IMR-90 (cell line): ENCODE data around the gene TASP1. TPM values are rescaled to one million over a fixed set of nuclear protein-coding genes. Genes with fewer than 3 reads are reported as not detected.
"Not testable (repeated sequence)": the region's sequence is repeated elsewhere in the genome, so short reads cannot be mapped to it uniquely, and the experiment has no call there.

Experiments used
- ATAC-seq: fragments of 200-7000 bp; cut with Tn5 transposase; 2 replicates; pipeline ENCODE4 v1.9.1; 2020; ENCODE audit warnings: low read depth, mild to moderate bottlenecking, moderate library complexity
- BruUV-seq: library from RNA; stranded (reverse); fragments of 400-500 nt; replicated peaks from 2 replicates; lab custom pipeline; 2021; lab: Mats Ljungman, UMichigan
- CTCF ChIA-PET: fragments of 300-600 bp; formaldehyde crosslinking; extraction: SDS; loops from one replicate; lab custom pipeline; 2021; ENCODE audit warnings: antibody characterized with exemption; lab: Yijun Ruan, JAX
- POLR2A ChIA-PET: fragments of 300-600 bp; sonication (Branson Sonifier 250); formaldehyde crosslinking; loops from one replicate; lab custom pipeline; 2022; ENCODE audit warnings: antibody characterized with exemption; ENCODE audit not compliant: unreplicated experiment; lab: Charles Lee
- DNase-seq: peaks from one replicate; pipeline ENCODE4 v3.0.0; 2013
- H2AFZ ChIP-seq: replicated peaks from 2 replicates; pipeline ENCODE3; 2013; ENCODE audit warnings: low read length, mild to moderate bottlenecking; ENCODE audit not compliant: poor library complexity
- H2AK5ac ChIP-seq: 2 replicates; pipeline ENCODE4 v1.6.1; 2013; ENCODE audit warnings: low read depth, low read length, inconsistent platforms
- H2AK9ac ChIP-seq: replicated peaks from 2 replicates; pipeline ENCODE3; 2013; ENCODE audit warnings: mild to moderate bottlenecking, low read depth, low read length, moderate library complexity; ENCODE audit not compliant: poor library complexity
- H2BK120ac ChIP-seq: 2 replicates; pipeline ENCODE4 v1.6.1; 2013; ENCODE audit warnings: low read depth, low read length, inconsistent platforms
- H2BK15ac ChIP-seq: 3 replicates; pipeline ENCODE4 v1.6.1; 2013; ENCODE audit warnings: low read depth, low read length, inconsistent platforms
- H2BK20ac ChIP-seq: 2 replicates; pipeline ENCODE4 v1.6.1; 2013; ENCODE audit warnings: low read depth, mild to moderate bottlenecking, inconsistent platforms, low read length, moderate library complexity
- H2BK5ac ChIP-seq: 2 replicates; pipeline ENCODE4 v1.6.1; 2013; ENCODE audit warnings: mild to moderate bottlenecking, low read depth, low read length, inconsistent platforms; ENCODE audit not compliant: poor library complexity, severe bottlenecking
- H3K14ac ChIP-seq: replicated peaks from 2 replicates; pipeline ENCODE4 v1.6.1; 2013; ENCODE audit warnings: low read depth, low read length, inconsistent platforms
- H3K18ac ChIP-seq: 2 replicates; pipeline ENCODE4 v1.6.1; 2013; ENCODE audit warnings: low read depth, low read length, control low read depth
- H3K23ac ChIP-seq: 2 replicates; pipeline ENCODE4 v1.6.1; 2013; ENCODE audit warnings: low read depth, low read length, inconsistent platforms
- H3K27ac ChIP-seq: 2 replicates; pipeline ENCODE4 v1.5.1; 2013; ENCODE audit warnings: mild to moderate bottlenecking, control low read depth, low read length; ENCODE audit not compliant: insufficient read depth
- H3K27me3 ChIP-seq: 2 replicates; pipeline ENCODE4 v1.6.1; 2013; ENCODE audit warnings: low read length; ENCODE audit not compliant: control insufficient read depth, insufficient read depth
- H3K36me3 ChIP-seq: 2 replicates; pipeline ENCODE4 v1.6.1; 2013; ENCODE audit warnings: low read length, mixed read lengths; ENCODE audit not compliant: control insufficient read depth, insufficient read depth
- H3K4ac ChIP-seq: 2 replicates; pipeline ENCODE4 v1.6.1; 2013; ENCODE audit warnings: low read depth, low read length, inconsistent platforms
- H3K4me1 ChIP-seq: 2 replicates; pipeline ENCODE4 v1.6.1; 2013; ENCODE audit warnings: low read length, mixed read lengths; ENCODE audit not compliant: control insufficient read depth, insufficient read depth
- H3K4me2 ChIP-seq: 2 replicates; pipeline ENCODE4 v1.6.1; 2013; ENCODE audit warnings: low read depth, mild to moderate bottlenecking, control low read depth, low read length, moderate library complexity
- H3K4me3 ChIP-seq: 2 replicates; pipeline ENCODE4 v1.5.1; 2013; ENCODE audit warnings: low read depth, mild to moderate bottlenecking, control low read depth, low read length, moderate library complexity; ENCODE audit not compliant: insufficient read depth
- H3K56ac ChIP-seq: 2 replicates; pipeline ENCODE4 v1.6.1; 2013; ENCODE audit warnings: low read length, inconsistent platforms; ENCODE audit not compliant: insufficient read depth; ENCODE audit errors: extremely low read depth
- H3K79me1 ChIP-seq, 2 experiments: 2 replicates each; pipeline ENCODE4 v1.6.1; 2013; ENCODE audit warnings: low read length in 2 of 2, inconsistent platforms in 1 of 2, low read depth in 1 of 2
- H3K9ac ChIP-seq: 2 replicates; pipeline ENCODE4 v1.6.1; 2013; ENCODE audit warnings: low read depth, low read length, control low read depth
- H3K9me1 ChIP-seq: 2 replicates; pipeline ENCODE4 v1.6.1; 2013; ENCODE audit warnings: low read length, inconsistent platforms; ENCODE audit not compliant: insufficient read depth
- H3K9me3 ChIP-seq: 2 replicates; pipeline ENCODE4 v1.6.1; 2013; ENCODE audit warnings: low read length; ENCODE audit not compliant: control insufficient read depth, insufficient read depth
- H4K20me1 ChIP-seq: 2 replicates; pipeline ENCODE4 v1.6.1; 2013; ENCODE audit warnings: low read length, inconsistent platforms; ENCODE audit not compliant: insufficient read depth
- H4K5ac ChIP-seq: 2 replicates; pipeline ENCODE4 v1.6.1; 2013; ENCODE audit warnings: mild to moderate bottlenecking, low read depth, low read length, control low read depth
- H4K8ac ChIP-seq, 2 experiments: 2 replicates each; pipeline ENCODE4 v1.6.1; 2013; ENCODE audit warnings: low read depth in 2 of 2, low read length in 2 of 2, control low read depth in 1 of 2, inconsistent platforms in 1 of 2
- H4K91ac ChIP-seq: 2 replicates; pipeline ENCODE4 v1.6.1; 2013; ENCODE audit warnings: low read depth, low read length, inconsistent platforms; ENCODE audit not compliant: insufficient read depth
- WGBS, 2 experiments: methylation state at CpG; one replicate each; pipeline versions ENCODE4 v1.1.5 to v1.1.7; 2013; ENCODE audit warnings: missing lambda C conversion rate in 2 of 2; ENCODE audit not compliant: insufficient read length in 1 of 2; ENCODE audit errors: extremely low coverage in 2 of 2; 5-methylcytosine and 5-hydroxymethylcytosine counted together
- dilution Hi-C: fragments of 300-500 bp; cut with HindIII; formaldehyde crosslinking; loops from one replicate; pipeline ENCODE4 v1.14.3; 2018; ENCODE audit warnings: low sequenced_read_pairs; ENCODE audit not compliant: unreplicated experiment
- in situ Hi-C: fragments of 300-500 bp; cut with MboI; formaldehyde crosslinking; loops from 3 replicates; pipeline ENCODE4 v1.14.3; 2019; ENCODE audit warnings: low sequenced_read_pairs, inconsistent platforms, mixed read lengths
- intact Hi-C: fragments of 100-400 bp; cut with micrococcal nuclease; formaldehyde crosslinking; loops from 2 replicates; pipeline ENCODE4 v1.10.0; 2022
- polyA plus RNA-seq, 3 experiments: library from polyadenylated mRNA; depleted of rRNA; stranded (reverse); fragments of >200 nt; gene quantifications; 2 replicates each; pipeline ENCODE4 v1.2.3, GENCODE V29; 2012; ENCODE audit warnings: low replicate concordance in 1 of 3
- total RNA-seq: library from RNA; depleted of rRNA; stranded (reverse); fragments of >200 nt; gene quantifications from 2 replicates; pipeline ENCODE4 v1.2.3, GENCODE V29; 2012

Gene TASP1
- total and polyA plus RNA-seq, 2 of the 4 experiments (the other 2 are of a cell fraction), result 3.9 to 7.9 TPM

- CTCF ChIA-PET, result interaction anchor here (0.6 to 0.7 kb wide), 2 partner anchors 108 to 159 kb away, joined by 3 to 7 read pairs; no protein-coding TSS in a partner anchor
- ATAC-seq, POLR2A ChIA-PET: not testable (repeated sequence)
Measured at GRCh38 chr20:13618456-13618855, 20.3 kb downstream of the TASP1 start.

GRCh38 chr20:13617585-13617984 lies 21.1 kb downstream of the TASP1 start:
- H3K4me2 ChIP-seq, H2BK120ac ChIP-seq, H2AFZ ChIP-seq, H3K9me1 ChIP-seq, H3K4me1 ChIP-seq, H3K9me3 ChIP-seq, dilution Hi-C loops, in situ Hi-C loops, H3K56ac ChIP-seq, H3K18ac ChIP-seq, H3K14ac ChIP-seq, intact Hi-C loops, DNase-seq, H4K91ac ChIP-seq, H2BK20ac ChIP-seq, H3K27me3 ChIP-seq, H3K36me3 ChIP-seq, BruUV-seq, H3K79me1 ChIP-seq, POLR2A ChIA-PET, H3K23ac ChIP-seq, H2AK9ac ChIP-seq, ATAC-seq, H4K5ac ChIP-seq, H3K27ac ChIP-seq, H3K9ac ChIP-seq, H2BK5ac ChIP-seq, H4K8ac ChIP-seq, H2BK15ac ChIP-seq, H3K4me3 ChIP-seq, CTCF ChIA-PET, H2AK5ac ChIP-seq, H4K20me1 ChIP-seq, H3K4ac ChIP-seq: not testable (repeated sequence)
- WGBS, 2 experiments, result no CpG with 5 or more reads among the region's 2 CpGs

More at GRCh38 chr20:13618456-13618855, 20.3 kb downstream of the TASP1 start:
- H3K27me3 ChIP-seq, H2BK20ac ChIP-seq, H4K91ac ChIP-seq, H3K27ac ChIP-seq, H3K4me2 ChIP-seq, dilution Hi-C loops, H3K9me3 ChIP-seq, H2AFZ ChIP-seq, H2AK9ac ChIP-seq, H3K79me1 ChIP-seq, H3K56ac ChIP-seq, H3K4me1 ChIP-seq, intact Hi-C loops, H2BK120ac ChIP-seq, H3K36me3 ChIP-seq, H4K5ac ChIP-seq, H3K23ac ChIP-seq, in situ Hi-C loops, H2AK5ac ChIP-seq, BruUV-seq, H2BK15ac ChIP-seq, H3K9ac ChIP-seq, H3K4ac ChIP-seq, H3K9me1 ChIP-seq, H4K8ac ChIP-seq, H3K18ac ChIP-seq, H3K4me3 ChIP-seq, H3K14ac ChIP-seq, H4K20me1 ChIP-seq, H2BK5ac ChIP-seq, DNase-seq: not testable (repeated sequence)
- WGBS, 2 experiments, result no CpG with 5 or more reads among the region's 1 CpG
